SK-N-SH (cell line): ENCODE measurements around the gene POLR2C. TPM values are rescaled to one million over a fixed set of nuclear protein-coding genes. Genes with fewer than 3 reads are reported as not detected.

Source experiments
- CTCF ChIA-PET: fragments of 300-600, 350-600 bp; formaldehyde crosslinking; extraction: SDS; loops from one replicate; lab custom pipeline; 2021; lab: Yijun Ruan, JAX
- POLR2A ChIA-PET: fragments of 350-600 bp; sonication (Branson Sonifier 250); formaldehyde crosslinking; extraction: SDS; loops from one replicate; lab custom pipeline; 2020; ENCODE audit warnings: antibody characterized with exemption, inconsistent platforms; lab: Yijun Ruan, JAX
- DNase-seq: peaks from one replicate; pipeline ENCODE4 v3.0.0; 2012
- H2AFZ ChIP-seq: fragments of 200-600 bp; sonication (generic); 2 replicates; pipeline ENCODE4 v1.8.1; 2016; ENCODE audit warnings: antibody characterized with exemption, mild to moderate bottlenecking, low read depth
- H3F3A ChIP-seq: fragments of 200-600 bp; sonication (generic); replicated peaks from 2 replicates; pipeline ENCODE3; 2016; ENCODE audit warnings: antibody characterized with exemption, mild to moderate bottlenecking; ENCODE audit not compliant: insufficient read depth
- H3K27ac ChIP-seq, 2 experiments: fragments of 200-500 bp in 1 of 2; fragments of 200-600 bp in 1 of 2; sonication (Bioruptor generic) in 1 of 2; sonication (generic), shearing (Covaris generic) in 1 of 2; 2 replicates each; pipeline versions ENCODE4 v1.5.1 to v1.6.1; 2014 to 2016; ENCODE audit warnings: low read depth in 2 of 2, inconsistent platforms in 1 of 2, low read length in 1 of 2, mild to moderate bottlenecking in 1 of 2, mixed read lengths in 1 of 2
- H3K27me3 ChIP-seq: fragments of 200-600 bp; sonication (generic), shearing (Covaris generic); 2 replicates; pipeline ENCODE4 v1.6.1; 2016; ENCODE audit warnings: mixed run types; ENCODE audit not compliant: insufficient read depth
- H3K36me3 ChIP-seq, 2 experiments: fragments of 200-500 bp in 1 of 2; fragments of 200-600 bp in 1 of 2; sonication (Bioruptor generic) in 1 of 2; sonication (generic) in 1 of 2; replicated peaks in 1 of 2; 2 replicates each; pipeline versions ENCODE3 to v1.5.1; 2014 to 2016; ENCODE audit warnings: low read length in 1 of 2, mild to moderate bottlenecking in 1 of 2; ENCODE audit not compliant: insufficient read depth in 2 of 2, control insufficient read depth in 1 of 2
- H3K4me1 ChIP-seq, 2 experiments: fragments of 200-500 bp in 1 of 2; fragments of 200-600 bp in 1 of 2; sonication (Bioruptor generic) in 1 of 2; sonication (generic), shearing (Covaris generic) in 1 of 2; 2 replicates each; pipeline versions ENCODE4 v1.5.1 to v1.6.1; 2014 to 2016; ENCODE audit warnings: low read depth in 1 of 2, low read length in 1 of 2, mixed run types in 1 of 2; ENCODE audit not compliant: insufficient read depth in 2 of 2, control insufficient read depth in 1 of 2
- H3K4me2 ChIP-seq: fragments of 200-600 bp; sonication (generic), shearing (Covaris generic); 2 replicates; pipeline ENCODE4 v1.6.1; 2017; ENCODE audit warnings: mixed run types
- H3K4me3 ChIP-seq, 2 experiments: fragments of 200-500 bp in 1 of 2; fragments of 200-600 bp in 1 of 2; sonication (Bioruptor generic) in 1 of 2; sonication (generic), shearing (Covaris generic) in 1 of 2; 2 replicates each; pipeline versions ENCODE4 v1.5.1 to v1.8.1; 2014 to 2016; ENCODE audit warnings: low read depth in 2 of 2, inconsistent platforms in 1 of 2, low read length in 1 of 2, mild to moderate bottlenecking in 1 of 2, mixed read lengths in 1 of 2, moderate library complexity in 1 of 2
- H3K79me2 ChIP-seq: fragments of 200-600 bp; sonication (generic); 2 replicates; pipeline ENCODE4 v1.8.1; 2017; ENCODE audit warnings: mild to moderate bottlenecking; ENCODE audit not compliant: insufficient read depth
- H3K9ac ChIP-seq: fragments of 200-600 bp; sonication (generic); 2 replicates; pipeline ENCODE4 v1.6.1; 2017; ENCODE audit warnings: mixed run types
- H3K9me2 ChIP-seq: fragments of 200-600 bp; sonication (generic); 2 replicates; pipeline ENCODE4 v1.6.1; 2017; ENCODE audit warnings: mixed run types
- H3K9me3 ChIP-seq: fragments of 200-600 bp; sonication (generic); 2 replicates; pipeline ENCODE4 v1.6.1; 2017; ENCODE audit warnings: mixed run types, mild to moderate bottlenecking, moderate library complexity
- H4K20me1 ChIP-seq: fragments of 200-600 bp; sonication (generic); 2 replicates; pipeline ENCODE4 v1.6.1; 2017; ENCODE audit warnings: mild to moderate bottlenecking, mixed run types; ENCODE audit not compliant: insufficient read depth
- CHD2 ChIP-seq: fragments of 150-350 bp; IDR thresholded peaks from 2 replicates; pipeline ENCODE4 v1.6.1; 2018; ENCODE audit warnings: low read length; ENCODE audit not compliant: partially characterized antibody
- ELF1 ChIP-seq: IDR thresholded peaks from 2 replicates; pipeline ENCODE4 v1.4.0; 2012
- EZH2phosphoT487 ChIP-seq: fragments of 200-600 bp; sonication (generic); IDR thresholded peaks from 2 replicates; pipeline ENCODE4 v1.6.1; 2017; ENCODE audit warnings: low read depth, mixed run types, mild to moderate bottlenecking, antibody characterized with exemption, moderate library complexity, borderline replicate concordance
- FOSL2 ChIP-seq: IDR thresholded peaks from 2 replicates; pipeline ENCODE4 v1.4.0; 2012; ENCODE audit warnings: low read depth, mild to moderate bottlenecking, moderate library complexity, borderline replicate concordance
- IRF3 ChIP-seq: fragments of 150-350 bp; IDR thresholded peaks from 2 replicates; pipeline ENCODE4 v1.6.1; 2016; ENCODE audit warnings: mild to moderate bottlenecking, low read depth, low read length
- JUND ChIP-seq: IDR thresholded peaks from 2 replicates; pipeline ENCODE4 v1.4.0; 2012
- MXI1 ChIP-seq: IDR thresholded peaks from 2 replicates; pipeline ENCODE4 v1.6.1; 2012; ENCODE audit warnings: mild to moderate bottlenecking, low read depth, low read length, improper control_type of control experiment
- NFIC ChIP-seq: IDR thresholded peaks from 2 replicates; pipeline ENCODE4 v1.4.0; 2012; ENCODE audit warnings: borderline replicate concordance
- POLR2AphosphoS5 ChIP-seq: IDR thresholded peaks from 2 replicates; pipeline ENCODE4 v1.6.1; 2012; ENCODE audit warnings: low read depth, low read length
- RAD21 ChIP-seq: IDR thresholded peaks from 2 replicates; pipeline ENCODE4 v1.6.1; 2012; ENCODE audit warnings: mild to moderate bottlenecking, low read length
- RFX5 ChIP-seq: IDR thresholded peaks from 2 replicates; pipeline ENCODE4 v1.6.1; 2012; ENCODE audit warnings: mild to moderate bottlenecking, improper control_type of control experiment, low read length
- SMC3 ChIP-seq: IDR thresholded peaks from 2 replicates; pipeline ENCODE4 v1.6.1; 2012; ENCODE audit warnings: low read depth, low read length, improper control_type of control experiment
- TCF12 ChIP-seq: IDR thresholded peaks from 2 replicates; pipeline ENCODE4 v1.4.0; 2012
- TEAD4 ChIP-seq: IDR thresholded peaks from 2 replicates; pipeline ENCODE4 v1.4.0; 2012; ENCODE audit warnings: mild to moderate bottlenecking, borderline replicate concordance; ENCODE audit not compliant: insufficient read depth
- USF2 ChIP-seq: fragments of 150-350 bp; IDR thresholded peaks from 2 replicates; pipeline ENCODE4 v1.6.1; 2017; ENCODE audit warnings: antibody characterized with exemption, low read length, low read depth, borderline replicate concordance
- YY1 ChIP-seq: IDR thresholded peaks from 2 replicates; pipeline ENCODE4 v1.4.0; 2012; ENCODE audit warnings: low read depth, mild to moderate bottlenecking
- WGBS: methylation state at CpG from one replicate; pipeline ENCODE4 v1.1.6; 2017; ENCODE audit warnings: low lambda C conversion rate; 5-methylcytosine and 5-hydroxymethylcytosine counted together
- polyA plus RNA-seq, 3 experiments: library from polyadenylated mRNA; depleted of rRNA; stranded (reverse); fragments of >200 nt; gene quantifications; 2 replicates each; pipeline ENCODE4 v1.2.3, GENCODE V29; 2012
- TF ChIP-seq, protein P1 (sequence below): IDR thresholded peaks from 2 replicates; pipeline ENCODE4 v1.6.1; 2012; ENCODE audit warnings: mild to moderate bottlenecking, low read depth, low read length, moderate library complexity
- TF ChIP-seq, protein P2 (sequence below): IDR thresholded peaks from 2 replicates; pipeline ENCODE4; 2012

POLR2C gene
- polyA plus RNA-seq, 1 of the 3 experiments (the other 2 are of a cell fraction), result 160 TPM

- Histone ChIP-seq H3K4me2 (no peak overlapping the region), H3K9me3 (no peaks in the 10 kb centered on the region), H3K9me2 (no peaks in the 10 kb centered on the region), H3K4me1 (peaks cover 0 to 86% of the 10 kb centered on the region in 2 experiments; a peak in 2 of 4 replicates), H3K79me2 (peaks cover 7% of the 10 kb centered on the region; the same call in 1 of the 2 replicates), H3K4me3 (no peak overlapping the region), H3K36me3 (peaks cover 27 to 62% of the 10 kb centered on the region in 2 experiments), H3K9ac (no peak overlapping the region), H3K27me3 (no peaks in the 10 kb centered on the region), H3F3A (peaks cover 4% of the 10 kb centered on the region), H2AFZ (no peak overlapping the region), H3K27ac (peak overlapping the region in 1 of 2 experiments; percentile 95; a peak in 2 of 4 replicates), H4K20me1 (0 out of 2 replicates have a peak, but pooled peaks cover 9% of the 10 kb centered on the region)
- no peak for DNase-seq
- TF ChIP-seq ELF1, result no peak
- TF ChIP-seq, protein P1, sequence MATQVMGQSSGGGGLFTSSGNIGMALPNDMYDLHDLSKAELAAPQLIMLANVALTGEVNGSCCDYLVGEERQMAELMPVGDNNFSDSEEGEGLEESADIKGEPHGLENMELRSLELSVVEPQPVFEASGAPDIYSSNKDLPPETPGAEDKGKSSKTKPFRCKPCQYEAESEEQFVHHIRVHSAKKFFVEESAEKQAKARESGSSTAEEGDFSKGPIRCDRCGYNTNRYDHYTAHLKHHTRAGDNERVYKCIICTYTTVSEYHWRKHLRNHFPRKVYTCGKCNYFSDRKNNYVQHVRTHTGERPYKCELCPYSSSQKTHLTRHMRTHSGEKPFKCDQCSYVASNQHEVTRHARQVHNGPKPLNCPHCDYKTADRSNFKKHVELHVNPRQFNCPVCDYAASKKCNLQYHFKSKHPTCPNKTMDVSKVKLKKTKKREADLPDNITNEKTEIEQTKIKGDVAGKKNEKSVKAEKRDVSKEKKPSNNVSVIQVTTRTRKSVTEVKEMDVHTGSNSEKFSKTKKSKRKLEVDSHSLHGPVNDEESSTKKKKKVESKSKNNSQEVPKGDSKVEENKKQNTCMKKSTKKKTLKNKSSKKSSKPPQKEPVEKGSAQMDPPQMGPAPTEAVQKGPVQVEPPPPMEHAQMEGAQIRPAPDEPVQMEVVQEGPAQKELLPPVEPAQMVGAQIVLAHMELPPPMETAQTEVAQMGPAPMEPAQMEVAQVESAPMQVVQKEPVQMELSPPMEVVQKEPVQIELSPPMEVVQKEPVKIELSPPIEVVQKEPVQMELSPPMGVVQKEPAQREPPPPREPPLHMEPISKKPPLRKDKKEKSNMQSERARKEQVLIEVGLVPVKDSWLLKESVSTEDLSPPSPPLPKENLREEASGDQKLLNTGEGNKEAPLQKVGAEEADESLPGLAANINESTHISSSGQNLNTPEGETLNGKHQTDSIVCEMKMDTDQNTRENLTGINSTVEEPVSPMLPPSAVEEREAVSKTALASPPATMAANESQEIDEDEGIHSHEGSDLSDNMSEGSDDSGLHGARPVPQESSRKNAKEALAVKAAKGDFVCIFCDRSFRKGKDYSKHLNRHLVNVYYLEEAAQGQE, result no peak
- TF ChIP-seq RFX5, result no peak
- no peak for TF ChIP-seq FOSL2
- no peak for TF ChIP-seq POLR2AphosphoS5
- no peak for TF ChIP-seq USF2
- TF ChIP-seq NFIC, result no peak
- TF ChIP-seq RAD21, result no peak
- TF ChIP-seq TCF12, result no peak
- no peak for TF ChIP-seq YY1
- TF ChIP-seq, protein P2, sequence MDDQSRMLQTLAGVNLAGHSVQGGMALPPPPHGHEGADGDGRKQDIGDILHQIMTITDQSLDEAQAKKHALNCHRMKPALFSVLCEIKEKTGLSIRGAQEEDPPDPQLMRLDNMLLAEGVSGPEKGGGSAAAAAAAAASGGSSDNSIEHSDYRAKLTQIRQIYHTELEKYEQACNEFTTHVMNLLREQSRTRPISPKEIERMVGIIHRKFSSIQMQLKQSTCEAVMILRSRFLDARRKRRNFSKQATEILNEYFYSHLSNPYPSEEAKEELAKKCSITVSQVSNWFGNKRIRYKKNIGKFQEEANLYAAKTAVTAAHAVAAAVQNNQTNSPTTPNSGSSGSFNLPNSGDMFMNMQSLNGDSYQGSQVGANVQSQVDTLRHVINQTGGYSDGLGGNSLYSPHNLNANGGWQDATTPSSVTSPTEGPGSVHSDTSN, result no peak
- TF ChIP-seq IRF3, result no peak
- no peak for TF ChIP-seq MXI1
- no peak for TF ChIP-seq JUND
- TF ChIP-seq TEAD4, result no peak
- TF ChIP-seq SMC3, result no peak
- no peak for TF ChIP-seq EZH2phosphoT487
- no peak for TF ChIP-seq CHD2
- ChIA-PET POLR2A (interaction anchor here (1.5 to 5.1 kb wide), 5 partner anchors 10 to 41 kb away, joined by 7 to 52 read pairs (median 10); partner anchors contain the start of genes CIAPIN1, COQ9, DOK4 and POLR2C), CTCF (interaction anchor here (0.9 to 21.0 kb wide), 6 partner anchors 9 to 54 kb away, joined by 3 to 354 read pairs (median 7); partner anchors contain the start of gene POLR2C)
- 91% methylated on average over 4 of the region's 14 CpGs for WGBS
Measured at GRCh38 chr16:57473176-57473840, 10.8 kb downstream of the POLR2C start.
